OCI-LY1 (cell line): ENCODE results near the gene SLC50A1.

ENCODE experiments used
- EZH2 ChIP-seq: fragments of 200-600 bp; sonication (generic), shearing (Covaris generic); IDR thresholded peaks from 2 replicates; pipeline ENCODE4 v1.8.0; 2017; ENCODE audit warnings: borderline replicate concordance, mixed run types, mild to moderate bottlenecking, antibody characterized with exemption, low read length, moderate library complexity, mixed read lengths
- TF ChIP-seq, protein P1 (sequence below): fragments of 200-600 bp; sonication (generic), shearing (Covaris generic); IDR thresholded peaks from 2 replicates; pipeline ENCODE4 v1.5.1; 2017; ENCODE audit warnings: mild to moderate bottlenecking, antibody characterized with exemption, low read length, moderate library complexity, mixed read lengths

DNA sequence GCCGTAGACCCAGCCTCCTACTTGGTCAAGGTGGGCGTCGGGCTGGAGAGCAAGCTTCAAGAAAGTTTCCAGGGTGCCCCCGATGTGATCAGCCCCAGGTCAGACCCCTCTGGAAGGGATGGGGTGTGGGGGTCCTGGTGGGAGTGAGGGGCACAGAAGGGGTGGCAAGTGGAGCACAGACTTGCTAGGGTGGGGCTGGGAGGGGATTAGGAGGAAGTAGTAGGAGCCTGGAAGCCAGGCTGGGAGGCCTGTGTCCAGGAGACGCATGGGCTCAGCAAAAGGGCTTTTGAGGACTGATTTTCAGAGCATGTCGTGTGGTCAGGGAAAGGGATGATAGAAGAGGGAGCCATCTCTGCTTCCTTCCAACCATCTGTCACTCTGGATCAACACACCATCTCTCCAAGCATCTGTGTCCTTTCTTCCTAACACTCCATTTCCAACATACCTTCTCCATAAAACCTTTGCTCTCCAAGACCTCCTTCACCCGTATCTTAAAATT, 46.4 kb downstream of the SLC50A1 start:
- TF ChIP-seq, protein P1, sequence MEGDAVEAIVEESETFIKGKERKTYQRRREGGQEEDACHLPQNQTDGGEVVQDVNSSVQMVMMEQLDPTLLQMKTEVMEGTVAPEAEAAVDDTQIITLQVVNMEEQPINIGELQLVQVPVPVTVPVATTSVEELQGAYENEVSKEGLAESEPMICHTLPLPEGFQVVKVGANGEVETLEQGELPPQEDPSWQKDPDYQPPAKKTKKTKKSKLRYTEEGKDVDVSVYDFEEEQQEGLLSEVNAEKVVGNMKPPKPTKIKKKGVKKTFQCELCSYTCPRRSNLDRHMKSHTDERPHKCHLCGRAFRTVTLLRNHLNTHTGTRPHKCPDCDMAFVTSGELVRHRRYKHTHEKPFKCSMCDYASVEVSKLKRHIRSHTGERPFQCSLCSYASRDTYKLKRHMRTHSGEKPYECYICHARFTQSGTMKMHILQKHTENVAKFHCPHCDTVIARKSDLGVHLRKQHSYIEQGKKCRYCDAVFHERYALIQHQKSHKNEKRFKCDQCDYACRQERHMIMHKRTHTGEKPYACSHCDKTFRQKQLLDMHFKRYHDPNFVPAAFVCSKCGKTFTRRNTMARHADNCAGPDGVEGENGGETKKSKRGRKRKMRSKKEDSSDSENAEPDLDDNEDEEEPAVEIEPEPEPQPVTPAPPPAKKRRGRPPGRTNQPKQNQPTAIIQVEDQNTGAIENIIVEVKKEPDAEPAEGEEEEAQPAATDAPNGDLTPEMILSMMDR: no peak
- TF ChIP-seq EZH2: no peak
